ENCODE measurements around the gene OR2T27. TPM values are rescaled to one million over a fixed set of nuclear protein-coding genes. Genes with fewer than 3 reads are reported as not detected.

The OR2T27 gene
- total and polyA plus RNA-seq, 2 donors (not counting 3 experiments of a cell fraction or from before 2014, with no cell fraction given) = not detected

DNA sequence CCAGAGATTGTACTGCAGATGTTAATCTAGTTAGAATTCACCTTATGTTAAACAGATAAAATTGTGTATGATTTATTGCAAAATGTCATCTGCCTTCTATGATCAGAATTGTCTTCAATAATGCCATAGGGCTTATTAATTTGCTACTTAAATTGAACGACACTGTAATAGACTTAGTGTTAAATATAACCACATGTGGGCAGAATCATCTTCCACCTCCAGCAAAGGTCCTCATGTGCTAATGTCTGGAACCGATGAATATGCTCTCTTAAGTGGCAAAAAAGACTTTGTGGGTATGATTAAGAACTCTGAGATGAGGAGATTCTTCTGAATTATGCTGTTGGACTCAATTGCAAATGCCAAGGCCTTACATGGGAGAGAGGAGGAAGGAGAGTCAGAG is 24.8 kb downstream of the OR2T27 start:
- no peaks in the 10 kb centered on the region for H3K4me1 ChIP-seq (ENCODE audit: control insufficient read depth, extremely low read depth, insufficient read depth, low read length)
- no peaks in the 10 kb centered on the region for H3K9me1 ChIP-seq (replicated peaks; ENCODE audit: control insufficient read depth, extremely low read depth, insufficient read depth, low read length)
- CTCF ChIA-PET = no interaction called here
- dilution Hi-C loops (cut with MboI; ENCODE audit: extremely low pct_ligation_motif_present, low sequenced_read_pairs) = no loop called here
- no peaks in the 10 kb centered on the region for H3K79me2 ChIP-seq (ENCODE audit: control insufficient read depth, insufficient read depth, low read length)
- H3K4me2 ChIP-seq (ENCODE audit: insufficient read depth, low read length) = no peak overlapping the region
- peaks cover 3% of the 10 kb centered on the region for H3K9me3 ChIP-seq (replicated peaks; ENCODE audit: control insufficient read depth, insufficient read depth, low read length)
- H3K36me3 ChIP-seq (ENCODE audit: control insufficient read depth in 2 of 2, extremely low read depth in 1 of 2, insufficient read depth in 2 of 2, low read length in 2 of 2) = no peaks in the 10 kb centered on the region
- no TSS peak for BruUV-seq (replicated peaks)
- H4K20me1 ChIP-seq (replicated peaks; ENCODE audit: control insufficient read depth, extremely low read depth, insufficient read depth, low read length) = no peaks in the 10 kb centered on the region
- no peak for DNase-seq (ENCODE audit: low read depth, low spot score)
- H3K27me3 ChIP-seq (ENCODE audit: control insufficient read depth in 2 of 2, insufficient read depth in 2 of 2, low read length in 2 of 2) = no peaks in the 10 kb centered on the region
- H3K4me3 ChIP-seq (replicated peaks in 1 of 3; ENCODE audit: insufficient read depth in 1 of 3, low read depth in 1 of 3, low read length in 3 of 3) = no peak overlapping the region
- intact Hi-C loops (cut with micrococcal nuclease) = no loop called here
- H2AFZ ChIP-seq (ENCODE audit: low read depth, low read length) = no peak overlapping the region
- POLR2A ChIA-PET = no interaction called here
- H3K9ac ChIP-seq (replicated peaks; ENCODE audit: extremely low read depth, insufficient read depth, low read length) = no peak overlapping the region
- H3K27ac ChIP-seq (ENCODE audit: insufficient read depth, low read depth, low read length) = no peak overlapping the region
- no peak for TF ChIP-seq POLR2A (IDR thresholded peaks at IDR 0.05; ENCODE audit: low read depth, low read length)
- no peak for TF ChIP-seq MYC (IDR thresholded peaks at IDR 0.05; ENCODE audit: low read depth, low read length)
- no peak for TF ChIP-seq JUN (IDR thresholded peaks at IDR 0.05; ENCODE audit: borderline replicate concordance, insufficient read depth, insufficient read length, low read depth)
- TF ChIP-seq POLR2AphosphoS5 (IDR thresholded peaks at IDR 0.05; ENCODE audit: insufficient read depth, low read depth, low read length) = no peak
- TF ChIP-seq CTCF (IDR thresholded peaks at IDR 0.05; ENCODE audit: extremely low read depth in 1 of 2, insufficient read depth in 1 of 2, low read depth in 1 of 2, low read length in 2 of 2) = no peak
- TF ChIP-seq GATA2 (IDR thresholded peaks at IDR 0.05; ENCODE audit: insufficient read depth, insufficient read length, low read depth, low read length) = no peak
- TF ChIP-seq FOS (IDR thresholded peaks at IDR 0.05; ENCODE audit: borderline replicate concordance, insufficient read depth, low read length) = no peak
- TF ChIP-seq EZH2 (IDR thresholded peaks at IDR 0.05; ENCODE audit: borderline replicate concordance, low read depth, low read length, severe bottlenecking) = no peak
- TF ChIP-seq, protein P1, sequence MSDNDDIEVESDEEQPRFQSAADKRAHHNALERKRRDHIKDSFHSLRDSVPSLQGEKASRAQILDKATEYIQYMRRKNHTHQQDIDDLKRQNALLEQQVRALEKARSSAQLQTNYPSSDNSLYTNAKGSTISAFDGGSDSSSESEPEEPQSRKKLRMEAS (IDR thresholded peaks at IDR 0.05; ENCODE audit: insufficient read depth, insufficient read length) = no peak
- no peak for FAIRE-seq
